Ascending aorta (tissue), 2 donors: ENCODE measurements around the gene UTP14A. TPM values are rescaled to one million over a fixed set of nuclear protein-coding genes. Genes with fewer than 3 reads are reported as not detected.
"Not testable (repeated sequence)": the region's sequence is repeated elsewhere in the genome, so short reads cannot be mapped to it uniquely, and the experiment has no call there.

Experiments
- DNase-seq, 2 donors: peaks; one replicate each; pipeline ENCODE4 v3.0.0-alpha.2; 2019; ENCODE audit warnings: low spot score in 2 of 2
- H3K27ac ChIP-seq, 2 donors: fragments of 200-600 bp; sonication (generic); one replicate each; pipeline ENCODE4 v1.5.1; 2016 to 2017; ENCODE audit warnings: mild to moderate bottlenecking in 1 of 2
- H3K27me3 ChIP-seq: fragments of 200-600 bp; sonication (generic); one replicate; pipeline ENCODE4 v1.5.1; 2017
- H3K36me3 ChIP-seq, 2 donors: fragments of 200-600 bp; sonication (generic); one replicate each; pipeline ENCODE4 v1.5.1; 2016
- H3K4me1 ChIP-seq, 2 donors: fragments of 200-600 bp; sonication (generic); one replicate each; pipeline ENCODE4 v1.5.1; 2016 to 2017; ENCODE audit warnings: mild to moderate bottlenecking in 1 of 2
- H3K4me3 ChIP-seq, 2 donors: fragments of 200-600 bp; sonication (generic); one replicate each; pipeline ENCODE4 v1.5.1; 2016 to 2017; ENCODE audit warnings: mild to moderate bottlenecking in 1 of 2
- H3K9me3 ChIP-seq, 2 donors: fragments of 200-600 bp; sonication (generic); one replicate each; pipeline ENCODE4 v1.5.1; 2016
- intact Hi-C: fragments of 100-400 bp; cut with DNase I; formaldehyde crosslinking; loops from one replicate; pipeline ENCODE4 v1.15.1; 2023
- total RNA-seq: library from RNA; depleted of rRNA; stranded (reverse); fragments of >200 nt; gene quantifications from one replicate; pipeline ENCODE4 v1.1.0, GENCODE V29; 2016
- TF ChIP-seq, protein P1 (sequence below), 3 experiments: fragments of 200-600 bp in 2 of 3; fragments of 450-650 bp in 1 of 3; sonication (generic) in 2 of 3; IDR thresholded peaks; one replicate each; pipeline ENCODE4 v1.5.1; 2016 to 2019; ENCODE audit warnings: antibody characterized with exemption in 3 of 3, mild to moderate bottlenecking in 1 of 3, moderate library complexity in 1 of 3

UTP14A gene, protein sequence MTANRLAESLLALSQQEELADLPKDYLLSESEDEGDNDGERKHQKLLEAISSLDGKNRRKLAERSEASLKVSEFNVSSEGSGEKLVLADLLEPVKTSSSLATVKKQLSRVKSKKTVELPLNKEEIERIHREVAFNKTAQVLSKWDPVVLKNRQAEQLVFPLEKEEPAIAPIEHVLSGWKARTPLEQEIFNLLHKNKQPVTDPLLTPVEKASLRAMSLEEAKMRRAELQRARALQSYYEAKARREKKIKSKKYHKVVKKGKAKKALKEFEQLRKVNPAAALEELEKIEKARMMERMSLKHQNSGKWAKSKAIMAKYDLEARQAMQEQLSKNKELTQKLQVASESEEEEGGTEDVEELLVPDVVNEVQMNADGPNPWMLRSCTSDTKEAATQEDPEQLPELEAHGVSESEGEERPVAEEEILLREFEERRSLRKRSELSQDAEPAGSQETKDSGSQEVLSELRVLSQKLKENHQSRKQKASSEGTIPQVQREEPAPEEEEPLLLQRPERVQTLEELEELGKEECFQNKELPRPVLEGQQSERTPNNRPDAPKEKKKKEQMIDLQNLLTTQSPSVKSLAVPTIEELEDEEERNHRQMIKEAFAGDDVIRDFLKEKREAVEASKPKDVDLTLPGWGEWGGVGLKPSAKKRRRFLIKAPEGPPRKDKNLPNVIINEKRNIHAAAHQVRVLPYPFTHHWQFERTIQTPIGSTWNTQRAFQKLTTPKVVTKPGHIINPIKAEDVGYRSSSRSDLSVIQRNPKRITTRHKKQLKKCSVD
- 1.1 TPM for total RNA-seq

DNA sequence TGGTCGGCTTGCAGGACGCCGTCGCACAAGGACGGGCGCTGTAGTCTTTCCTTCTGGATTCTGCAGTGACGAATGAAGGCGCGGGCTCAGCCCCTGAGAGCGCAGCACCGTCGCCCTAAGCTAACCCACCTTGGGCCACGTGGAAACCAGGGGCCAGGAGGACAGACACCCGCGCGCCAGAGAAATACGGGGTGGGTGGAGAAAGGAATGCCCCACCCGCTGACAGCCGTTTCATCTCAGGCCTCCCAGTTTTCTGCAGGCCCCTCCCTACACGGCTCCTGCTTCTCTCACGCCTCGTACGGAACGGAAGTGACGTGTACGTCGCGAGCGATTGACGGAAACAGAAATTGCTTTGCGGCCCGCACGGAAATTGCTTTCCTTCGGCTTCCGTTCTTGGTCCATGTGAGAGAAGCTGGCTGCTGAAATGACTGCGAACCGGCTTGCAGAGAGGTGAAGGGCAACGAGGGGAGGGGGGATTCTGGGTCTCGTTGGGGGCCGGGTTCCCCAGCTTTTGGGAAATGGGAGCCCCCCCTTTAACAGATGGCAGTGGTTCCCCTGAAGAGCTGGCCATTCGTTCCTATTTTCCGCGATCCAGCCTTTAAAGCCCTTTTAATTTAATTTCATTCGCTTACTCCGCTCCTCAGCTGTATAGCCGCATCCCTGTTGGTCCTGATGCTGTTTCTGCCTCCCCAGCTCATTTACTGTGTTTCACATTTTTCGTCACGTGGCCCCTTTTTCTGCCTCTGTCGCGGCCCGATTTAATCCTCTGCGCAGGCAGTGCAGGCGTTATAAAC, at the start of gene UTP14A:
UTP14A (plus strand) TSS at position 378 of the 794 bp plus-strand sequence; CDS start at position 425, 47 bp downstream.
- H3K4me3 ChIP-seq: peak within 1 kb of the TSS; percentile 62 to 68
- H3K36me3 ChIP-seq: peaks cover 0 to 19% of the 10 kb centered on the region in 2 donors
- H3K4me1 ChIP-seq: no peaks in the 10 kb centered on the region
- TF ChIP-seq, protein P1, sequence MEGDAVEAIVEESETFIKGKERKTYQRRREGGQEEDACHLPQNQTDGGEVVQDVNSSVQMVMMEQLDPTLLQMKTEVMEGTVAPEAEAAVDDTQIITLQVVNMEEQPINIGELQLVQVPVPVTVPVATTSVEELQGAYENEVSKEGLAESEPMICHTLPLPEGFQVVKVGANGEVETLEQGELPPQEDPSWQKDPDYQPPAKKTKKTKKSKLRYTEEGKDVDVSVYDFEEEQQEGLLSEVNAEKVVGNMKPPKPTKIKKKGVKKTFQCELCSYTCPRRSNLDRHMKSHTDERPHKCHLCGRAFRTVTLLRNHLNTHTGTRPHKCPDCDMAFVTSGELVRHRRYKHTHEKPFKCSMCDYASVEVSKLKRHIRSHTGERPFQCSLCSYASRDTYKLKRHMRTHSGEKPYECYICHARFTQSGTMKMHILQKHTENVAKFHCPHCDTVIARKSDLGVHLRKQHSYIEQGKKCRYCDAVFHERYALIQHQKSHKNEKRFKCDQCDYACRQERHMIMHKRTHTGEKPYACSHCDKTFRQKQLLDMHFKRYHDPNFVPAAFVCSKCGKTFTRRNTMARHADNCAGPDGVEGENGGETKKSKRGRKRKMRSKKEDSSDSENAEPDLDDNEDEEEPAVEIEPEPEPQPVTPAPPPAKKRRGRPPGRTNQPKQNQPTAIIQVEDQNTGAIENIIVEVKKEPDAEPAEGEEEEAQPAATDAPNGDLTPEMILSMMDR (IDR thresholded peaks at IDR 0.05): no peak
- peak within 1 kb of the TSS; percentile 57 to 81 for H3K27ac ChIP-seq
- peak; percentile 58 to 92 for DNase-seq
- H3K9me3 ChIP-seq: no peaks in the 10 kb centered on the region
- intact Hi-C loops: loop anchor here (2.0 to 5.0 kb wide), 2 partner anchors 63 to 304 kb away; partner anchors contain the start of gene ZDHHC9
- no peaks in the 10 kb centered on the region for H3K27me3 ChIP-seq

DNA sequence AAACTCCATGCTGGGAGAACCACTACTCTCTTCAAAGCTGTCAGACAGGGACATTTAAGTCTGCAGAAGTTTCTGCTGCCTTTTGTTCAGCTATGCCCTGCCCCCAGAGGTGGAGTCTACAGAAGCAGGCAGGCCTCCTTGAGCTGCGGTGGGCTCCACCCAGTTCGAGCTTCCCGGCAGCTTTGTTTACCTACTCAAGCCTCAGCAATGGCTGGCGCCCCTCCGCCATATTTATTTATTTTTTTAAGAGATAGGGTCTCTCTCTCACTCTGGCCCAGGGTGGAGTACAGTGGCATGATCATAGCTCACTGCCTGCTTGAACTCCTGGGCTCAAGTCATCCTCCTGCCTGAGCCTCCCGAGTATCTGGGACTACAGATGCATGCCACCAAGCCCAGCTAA, 46.8 kb upstream of the UTP14A start:
- H3K4me1 ChIP-seq, H3K36me3 ChIP-seq, H3K27me3 ChIP-seq, H3K4me3 ChIP-seq, H3K27ac ChIP-seq, intact Hi-C loops, DNase-seq, H3K9me3 ChIP-seq: not testable (repeated sequence)

DNA sequence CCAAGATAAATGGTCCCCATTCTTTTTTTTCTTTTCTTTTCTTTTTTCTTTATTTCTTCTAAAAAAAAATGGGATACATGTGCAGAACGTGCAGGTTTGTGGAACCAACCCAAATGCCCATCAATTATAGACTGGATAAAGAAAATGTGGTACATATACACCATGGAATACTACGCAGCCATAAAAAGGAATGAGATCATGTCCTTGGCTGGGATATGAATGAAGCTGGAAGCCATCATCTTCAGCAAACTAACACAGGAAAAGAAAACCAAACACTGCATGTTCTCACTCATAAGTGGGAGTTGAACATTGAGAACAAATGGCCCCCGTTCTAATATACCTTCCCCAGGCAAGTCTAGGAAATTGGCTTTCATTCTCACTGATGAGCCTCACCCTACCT, 39.6 kb upstream of the UTP14A start:
- H3K27me3 ChIP-seq, H3K27ac ChIP-seq, H3K4me3 ChIP-seq, DNase-seq, intact Hi-C loops, H3K9me3 ChIP-seq, H3K4me1 ChIP-seq, H3K36me3 ChIP-seq: not testable (repeated sequence)

DNA sequence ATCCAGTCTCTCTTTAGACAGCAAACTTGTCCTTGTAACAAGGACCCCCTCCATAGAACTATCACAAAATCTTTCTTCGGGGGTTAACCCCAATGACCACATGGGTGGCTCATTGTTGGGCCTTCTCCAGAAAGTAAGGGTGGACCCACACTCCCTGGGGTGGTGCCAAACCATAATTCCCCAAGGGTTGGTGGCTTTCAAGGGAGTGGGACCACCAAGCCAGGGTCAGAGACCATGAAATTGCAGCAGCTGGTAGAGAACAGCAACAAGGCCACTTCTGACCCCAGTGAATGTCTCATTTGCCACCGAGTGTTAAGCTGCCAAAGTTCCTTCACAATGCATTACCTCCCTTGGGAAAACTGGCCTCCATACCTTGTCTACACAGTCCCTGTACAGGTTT, 33.4 kb upstream of the UTP14A start:
- intact Hi-C loops: no loop called here
- TF ChIP-seq, protein P1 (IDR thresholded peaks at IDR 0.05): no peak
- no peak overlapping the region for H3K4me3 ChIP-seq
- H3K27me3 ChIP-seq: no peaks in the 10 kb centered on the region
- H3K36me3 ChIP-seq: no peaks in the 10 kb centered on the region
- no peaks in the 10 kb centered on the region for H3K4me1 ChIP-seq
- no peak overlapping the region for H3K27ac ChIP-seq
- no peak for DNase-seq
- H3K9me3 ChIP-seq: no peaks in the 10 kb centered on the region

DNA sequence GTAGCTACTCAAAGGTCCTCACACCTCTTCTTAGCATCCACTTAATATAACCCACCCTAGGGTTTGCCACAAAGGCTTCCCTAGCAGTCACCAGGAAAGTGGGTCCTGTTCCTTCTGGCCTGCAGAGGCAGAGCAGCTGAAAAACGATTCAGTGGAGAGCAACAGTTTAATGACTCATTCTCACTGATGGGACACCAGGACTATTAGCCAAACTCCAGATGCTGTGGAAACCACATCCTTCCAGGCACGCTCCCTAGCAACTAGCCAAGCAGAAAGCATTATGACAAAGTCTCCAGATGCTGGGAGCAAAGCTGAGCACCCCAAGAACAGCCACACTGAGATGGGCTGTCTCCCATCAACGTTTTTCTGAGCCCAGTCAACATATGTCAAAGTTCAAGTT, 30.3 kb upstream of the UTP14A start:
- Histone ChIP-seq H3K27me3 (no peaks in the 10 kb centered on the region), H3K36me3 (no peaks in the 10 kb centered on the region), H3K4me3 (no peak overlapping the region), H3K4me1 (no peaks in the 10 kb centered on the region), H3K27ac (no peak overlapping the region), H3K9me3 (no peaks in the 10 kb centered on the region)
- TF ChIP-seq, protein P1 (IDR thresholded peaks at IDR 0.05): no peak
- intact Hi-C loops: no loop called here
- no peak for DNase-seq

DNA sequence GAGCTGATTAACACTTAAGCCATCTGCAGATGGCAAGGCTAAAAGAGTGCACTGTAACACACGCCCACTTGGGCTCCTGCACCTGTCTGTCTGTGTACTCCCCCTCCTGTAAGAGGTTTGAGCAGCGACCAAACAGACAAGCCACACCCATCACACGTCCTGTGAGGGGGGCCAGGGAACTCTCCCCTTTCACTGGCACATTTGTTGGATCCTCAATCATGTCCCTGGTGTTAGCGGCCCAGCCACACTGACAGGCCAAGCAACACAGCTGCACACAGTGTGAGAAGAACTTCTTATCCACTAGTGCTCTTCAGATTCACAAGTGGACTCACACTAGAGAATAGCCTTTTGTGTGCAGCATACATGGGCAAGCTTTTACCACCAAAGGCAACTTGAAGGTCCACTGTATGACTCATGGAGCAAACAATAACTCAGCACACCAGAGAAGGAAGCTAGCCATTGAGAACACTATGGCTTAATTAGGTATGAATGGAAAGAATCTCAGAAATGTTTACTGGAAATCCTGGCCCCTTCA, 29.1 kb upstream of the UTP14A start:
- H3K27me3 ChIP-seq: no peaks in the 10 kb centered on the region
- H3K4me1 ChIP-seq: no peaks in the 10 kb centered on the region
- intact Hi-C loops: no loop called here
- H3K4me3 ChIP-seq: no peak overlapping the region
- no peak overlapping the region for H3K27ac ChIP-seq
- DNase-seq: no peak
- no peaks in the 10 kb centered on the region for H3K9me3 ChIP-seq
- TF ChIP-seq, protein P1 (IDR thresholded peaks at IDR 0.05): no peak
- H3K36me3 ChIP-seq: no peaks in the 10 kb centered on the region
